Measurements from ENCODE around the gene S1PR1.

Gene S1PR1

DNA sequence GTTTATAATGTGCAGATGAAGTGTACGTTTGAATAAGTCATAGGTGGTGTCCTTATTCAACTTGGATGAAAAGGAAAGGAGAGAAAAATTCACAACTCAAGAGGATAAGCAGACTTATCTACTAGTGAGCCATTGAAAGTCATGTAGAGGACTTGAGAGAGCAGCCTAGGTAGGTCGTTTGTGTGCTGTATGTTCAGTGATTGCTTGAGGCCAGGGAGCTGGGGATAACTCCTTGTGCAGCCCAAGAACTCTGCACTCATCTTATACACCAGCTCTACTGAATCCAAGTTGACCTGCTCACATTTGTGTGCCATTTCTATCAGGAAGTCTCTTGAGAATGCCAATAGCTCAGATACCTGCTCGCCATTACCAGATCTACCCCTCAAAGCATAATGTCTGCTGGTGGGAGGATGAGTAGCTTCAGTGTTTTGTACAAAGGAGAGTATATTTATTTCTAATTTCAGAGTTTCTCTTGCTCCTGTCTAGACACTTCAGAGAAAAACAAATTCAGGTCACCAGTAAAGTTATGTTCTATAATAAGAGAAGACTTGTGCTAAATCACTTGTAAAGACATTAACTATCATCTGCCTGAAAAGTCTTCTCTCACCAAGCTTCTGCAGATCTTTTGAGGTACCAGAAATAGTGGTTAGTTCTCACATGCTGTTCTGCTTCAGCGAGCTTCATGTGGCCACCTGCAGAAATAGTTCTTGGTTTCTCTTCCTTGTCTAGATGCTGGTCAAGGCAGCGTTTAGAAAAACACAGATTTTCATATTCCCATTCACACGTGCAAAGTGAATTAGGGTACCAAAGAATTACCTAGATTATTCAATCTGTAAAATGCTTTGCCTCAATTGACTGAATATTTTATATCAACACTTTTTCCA, 10.8 kb downstream of the S1PR1 start:
- no peak for DNase-seq

GRCh38 chr1:101250222-101250621, 13.4 kb downstream of the S1PR1 start:
- DNase-seq, result no peak

DNA sequence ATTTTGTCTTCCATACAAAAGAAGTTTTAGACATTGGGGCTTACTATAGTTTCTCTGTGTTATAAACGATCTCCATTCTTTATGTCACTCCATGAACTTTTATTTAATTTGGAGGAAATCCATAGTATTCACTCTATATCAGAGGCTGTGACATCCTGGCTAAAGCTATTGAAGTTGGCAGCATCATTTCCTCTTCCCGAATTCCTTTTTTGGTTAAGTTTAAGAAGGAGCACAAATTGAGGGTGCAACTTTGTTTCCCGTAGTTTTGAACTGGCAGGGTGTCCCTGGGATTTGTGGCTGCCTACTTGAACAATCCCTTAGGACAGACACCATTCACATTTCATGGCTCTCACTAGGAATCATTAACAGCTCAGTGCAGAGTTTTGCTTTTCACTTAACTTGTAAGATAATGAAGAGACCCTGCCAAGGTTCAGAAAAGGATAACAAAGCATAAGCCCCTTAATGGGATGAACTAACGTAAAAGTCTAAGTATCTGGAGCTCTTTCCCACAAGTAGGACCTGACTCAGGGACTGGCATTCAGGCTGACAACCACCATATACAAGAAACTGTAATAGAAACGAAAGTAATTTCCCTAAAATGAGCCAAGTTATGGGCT, 13.9 kb downstream of the S1PR1 start:
- DNase-seq, result no peak

GRCh38 chr1:101251504-101251903, 14.7 kb downstream of the S1PR1 start:
- no peak for DNase-seq

GRCh38 chr1:101253976-101254674, 17.3 kb downstream of the S1PR1 start:
- DNase-seq, result peak; percentile 15

GRCh38 chr1:101257500-101258325, 20.9 kb downstream of the S1PR1 start:
- DNase-seq, result no peak

- peak; percentile 84 for DNase-seq
Measured at GRCh38 chr1:101259744-101260148, 22.9 kb downstream of the S1PR1 start.

- DNase-seq, result peak; percentile 51
Measured at GRCh38 chr1:101260556-101261350, 23.9 kb downstream of the S1PR1 start.

DNA sequence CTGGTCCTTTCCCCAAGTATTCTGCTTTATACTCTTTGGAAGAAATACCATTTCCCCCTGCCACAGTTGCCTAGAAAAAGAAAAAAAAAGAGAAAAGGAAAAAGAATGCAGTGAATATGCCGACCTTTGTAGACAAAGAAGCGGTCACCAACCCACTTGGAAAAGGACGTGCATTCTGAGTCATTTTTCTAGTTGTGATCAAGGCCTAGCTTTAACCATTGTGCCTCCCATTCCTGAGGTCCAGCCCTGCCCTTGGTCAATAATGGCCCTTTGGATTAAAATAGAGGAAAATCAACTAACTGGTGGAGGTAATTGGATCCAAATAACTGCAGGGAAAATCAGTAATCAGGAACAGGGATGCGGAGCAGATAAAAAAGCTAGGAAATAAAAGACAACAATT, 24.8 kb downstream of the S1PR1 start:
- DNase-seq, result no peak

DNA sequence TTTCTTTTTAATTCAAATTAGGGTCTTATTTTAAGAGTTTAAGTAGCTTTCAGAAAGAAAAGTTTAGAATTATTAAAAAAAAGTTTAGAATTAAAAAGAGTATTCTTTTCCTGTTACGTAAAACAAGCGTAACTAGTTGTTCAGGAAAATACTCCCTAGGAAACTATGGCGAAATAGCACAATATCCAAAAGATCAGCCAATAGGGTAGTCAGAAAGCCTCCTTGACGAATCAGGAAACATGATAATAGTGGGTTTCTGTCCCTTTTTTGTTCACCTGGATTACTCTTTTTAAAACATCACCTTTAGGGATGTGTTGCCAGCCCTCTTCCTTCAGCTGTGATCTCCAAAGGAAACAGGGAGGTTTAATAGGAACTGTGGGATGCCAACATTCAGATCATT, 25.2 kb downstream of the S1PR1 start:
- no peak for DNase-seq

GRCh38 chr1:101262630-101263348, 26.0 kb downstream of the S1PR1 start:
- no peak for DNase-seq

DNA sequence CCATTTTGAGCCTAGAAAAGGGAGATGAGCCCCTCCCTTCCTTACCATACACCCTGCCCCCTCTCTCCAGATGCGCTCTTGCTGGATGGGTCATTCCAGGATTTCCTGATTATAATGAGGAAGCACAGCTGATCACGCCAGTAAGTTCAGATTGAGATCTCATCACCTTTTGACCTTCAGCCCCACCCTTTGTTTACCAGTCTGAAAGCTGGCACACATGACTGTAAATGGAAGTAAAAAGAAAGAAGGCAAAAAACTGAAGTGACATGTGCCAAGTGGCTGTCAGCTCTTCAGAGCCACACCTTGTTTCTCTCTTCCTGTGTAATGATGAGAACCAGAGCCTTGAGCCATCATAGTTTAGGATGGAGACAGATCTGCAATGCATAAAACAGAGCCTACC, 27.9 kb downstream of the S1PR1 start:
- DNase-seq, result no peak

DNA sequence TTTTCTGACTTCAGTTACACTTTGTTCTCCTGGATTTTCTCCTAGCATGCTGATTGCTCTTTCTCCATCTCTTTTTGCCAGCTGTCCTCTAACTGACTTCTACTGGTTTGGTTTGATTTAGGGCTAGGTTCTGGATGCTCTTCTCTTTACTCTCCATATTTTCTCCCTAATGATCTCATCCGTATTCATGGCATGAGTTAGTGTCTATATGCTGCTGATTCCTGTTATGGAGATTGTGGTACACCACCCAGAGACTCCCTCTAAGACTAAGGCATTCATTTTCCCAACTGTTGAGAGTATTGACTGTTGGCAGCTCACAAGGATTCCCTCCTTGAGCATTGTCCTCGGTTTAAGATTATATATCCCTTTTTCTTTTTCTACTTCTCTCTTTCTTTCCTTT, 28.9 kb downstream of the S1PR1 start:
- no peak for DNase-seq

DNA sequence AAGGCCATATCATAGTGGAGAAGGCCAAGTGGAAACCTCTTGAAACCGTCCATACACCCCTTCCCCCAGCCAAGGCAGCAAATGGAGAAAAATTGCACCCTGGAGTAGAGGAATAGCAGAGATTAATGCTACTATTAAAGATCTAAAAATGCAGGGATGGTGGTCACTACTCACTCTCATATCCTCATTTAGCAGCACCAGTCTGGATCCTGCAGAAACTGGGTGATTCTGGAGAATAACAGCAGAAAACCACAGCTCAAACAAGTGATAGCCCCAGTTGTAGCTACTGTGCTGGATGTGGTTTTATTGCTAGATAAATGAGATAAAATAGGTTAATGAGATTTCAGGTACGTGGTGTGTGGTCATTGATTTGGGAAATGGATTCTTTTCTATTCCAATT, 30.3 kb downstream of the S1PR1 start:
- DNase-seq, result no peak

DNA sequence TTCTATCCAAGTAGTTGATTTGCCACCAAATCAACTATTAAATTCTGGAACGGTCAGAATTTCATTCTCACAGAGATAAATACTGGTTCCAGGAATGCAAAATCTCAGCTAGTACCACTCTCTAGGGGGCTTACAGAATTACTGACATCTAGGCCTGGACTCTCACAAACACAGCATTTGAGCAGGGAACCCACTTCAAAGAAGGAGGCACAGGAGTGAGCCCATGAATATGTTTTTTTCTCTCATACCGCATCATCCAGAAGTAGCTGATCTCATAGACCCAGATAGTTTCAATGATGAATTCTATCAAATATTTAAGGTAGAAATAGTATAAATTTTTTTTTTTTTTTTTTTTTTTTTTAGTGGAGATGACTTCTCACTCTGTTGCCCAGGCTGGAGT, 32.1 kb downstream of the S1PR1 start:
- no peak for DNase-seq

- DNase-seq, result no peak
Measured at GRCh38 chr1:101275672-101276071, 38.9 kb downstream of the S1PR1 start.

GRCh38 chr1:101276818-101277217, 40.0 kb downstream of the S1PR1 start:
- DNase-seq, result no peak

DNA sequence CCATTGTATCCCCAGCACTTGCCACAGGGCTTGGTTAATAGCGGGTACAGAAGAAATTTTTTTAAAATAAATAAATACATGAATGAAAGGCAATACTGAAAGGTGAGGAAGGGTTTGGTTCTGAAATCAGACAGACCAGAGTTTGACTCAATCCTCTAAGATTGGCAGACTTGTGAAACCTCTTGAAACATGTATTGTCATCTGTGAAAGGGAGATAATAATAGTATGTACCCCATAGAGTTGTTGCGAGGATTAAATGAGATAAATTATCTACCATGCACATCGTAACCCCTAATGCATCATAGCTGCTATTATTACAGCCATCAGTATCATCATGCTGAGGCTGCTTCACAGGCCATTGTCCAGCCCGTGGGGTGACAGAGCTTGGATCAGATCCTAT, 41.4 kb downstream of the S1PR1 start:
- DNase-seq, result no peak

DNA sequence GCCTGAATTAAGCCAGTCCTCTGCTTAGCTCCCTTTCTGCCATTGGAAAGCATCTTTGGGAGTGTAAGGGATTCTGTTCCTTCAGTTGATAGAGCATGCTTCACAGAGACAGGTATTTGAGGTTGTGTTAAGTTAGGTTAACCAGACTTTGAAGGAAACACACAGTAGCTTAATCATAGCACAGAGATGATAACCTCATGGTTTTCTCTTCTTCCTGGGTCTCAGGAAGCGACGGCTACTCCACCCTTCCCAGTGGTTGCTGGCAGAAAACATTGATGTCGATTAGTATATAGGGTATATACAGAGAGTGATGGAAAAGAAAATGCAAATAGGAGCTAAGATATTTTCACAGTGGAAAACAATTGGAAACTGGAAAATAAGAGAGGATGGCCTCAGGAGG, 42.0 kb downstream of the S1PR1 start:
- no peak for DNase-seq

- DNase-seq, result no peak
Measured at GRCh38 chr1:101280049-101280592, 43.3 kb downstream of the S1PR1 start.

Measured in fibroblast of skin of back (primary cell).